Measurements from ENCODE around the gene EQTN.

The EQTN gene

GRCh38 chr9:27297050-27297449 lies at the start of gene EQTN:
Gene EQTN, minus strand, starts transcription at chr9:27297150. Its CDS starts 95 bp downstream, at chr9:27297055.
- DNase-seq = no peak

GRCh38 chr9:27344776-27345175 lies 47.8 kb upstream of the EQTN start:
- no peak for DNase-seq

GRCh38 chr9:27341545-27342294 lies 44.8 kb upstream of the EQTN start:
- no peak for DNase-seq

- DNase-seq = no peak
These were observed 44.1 kb upstream of the EQTN start for GRCh38 chr9:27340961-27341511.

- DNase-seq = no peak
These were observed 43.3 kb upstream of the EQTN start for GRCh38 chr9:27340285-27340674.

- DNase-seq = no peak
These were observed 42.8 kb upstream of the EQTN start for GRCh38 chr9:27339661-27340284.

DNA sequence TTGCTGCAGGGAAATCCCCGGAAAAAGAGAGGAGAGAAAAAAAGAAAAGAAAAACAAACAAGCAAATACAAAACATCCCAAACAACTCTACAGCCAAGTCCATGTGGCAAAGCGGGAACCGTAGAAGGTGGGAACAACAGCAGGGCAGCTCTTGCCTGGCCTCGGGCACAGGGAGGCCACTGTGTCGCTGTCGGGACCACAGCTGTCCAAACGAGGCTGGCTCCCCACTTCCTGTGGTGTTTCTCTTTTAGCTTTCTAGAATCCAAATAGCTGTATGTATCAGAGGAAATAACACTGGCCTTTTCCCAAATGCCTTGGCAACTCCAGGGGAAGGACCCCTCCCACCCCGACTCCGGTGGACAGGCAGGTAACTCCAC lies 41.6 kb upstream of the EQTN start:
- no peak for DNase-seq

DNA sequence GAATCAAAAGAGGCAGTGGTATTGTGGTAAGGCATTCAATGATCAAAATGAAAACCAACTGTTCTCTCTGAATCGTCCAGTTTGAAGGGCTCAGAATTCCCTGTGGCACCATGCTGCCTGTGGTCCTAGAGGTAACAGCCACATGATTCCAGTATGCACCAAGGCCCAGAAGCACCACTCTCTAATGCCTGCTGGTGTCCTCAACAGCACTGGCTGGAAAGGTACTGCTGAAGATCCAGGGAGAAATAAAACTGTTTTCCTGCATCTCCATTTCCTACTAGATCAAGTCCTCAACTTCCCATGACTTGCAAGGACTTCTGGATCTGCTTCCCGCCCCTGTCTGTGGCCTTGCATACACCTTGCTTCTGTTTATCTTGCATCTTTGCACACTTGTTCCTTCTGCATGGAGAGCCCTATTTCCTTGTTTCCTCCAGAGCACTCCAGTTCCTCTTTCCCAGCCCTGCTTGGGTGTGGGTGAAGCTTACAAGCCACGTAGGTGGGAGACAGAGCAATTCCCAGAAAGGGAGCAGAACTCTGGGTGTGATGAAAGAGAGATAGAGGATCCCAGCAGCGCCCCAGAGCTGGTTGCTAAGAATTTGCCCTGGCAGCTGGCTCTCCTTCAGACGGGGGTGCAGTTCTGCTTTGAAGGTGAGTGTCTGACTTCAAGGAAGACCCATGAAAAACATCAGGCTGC lies 41.0 kb upstream of the EQTN start:
- no peak for DNase-seq

DNA sequence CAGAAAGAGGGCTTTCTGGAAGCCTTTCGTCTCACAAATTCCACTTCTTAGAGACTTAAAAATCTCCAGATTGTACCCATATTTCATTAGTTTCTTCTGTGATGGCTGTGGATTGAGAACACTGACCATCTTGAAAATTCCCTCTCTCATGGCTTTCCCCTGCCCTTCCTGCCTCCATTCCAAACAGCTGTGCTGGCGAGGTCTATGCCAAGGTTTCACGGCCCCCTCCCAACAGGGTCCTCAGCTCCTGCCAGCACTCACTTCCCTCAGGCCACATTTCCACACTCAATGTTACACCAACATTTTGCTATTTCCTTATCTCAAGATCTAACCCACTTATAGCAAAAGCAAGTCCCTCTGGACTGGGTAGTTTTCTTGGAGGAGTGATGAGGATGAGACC lies 40.3 kb upstream of the EQTN start:
- DNase-seq = no peak

DNA sequence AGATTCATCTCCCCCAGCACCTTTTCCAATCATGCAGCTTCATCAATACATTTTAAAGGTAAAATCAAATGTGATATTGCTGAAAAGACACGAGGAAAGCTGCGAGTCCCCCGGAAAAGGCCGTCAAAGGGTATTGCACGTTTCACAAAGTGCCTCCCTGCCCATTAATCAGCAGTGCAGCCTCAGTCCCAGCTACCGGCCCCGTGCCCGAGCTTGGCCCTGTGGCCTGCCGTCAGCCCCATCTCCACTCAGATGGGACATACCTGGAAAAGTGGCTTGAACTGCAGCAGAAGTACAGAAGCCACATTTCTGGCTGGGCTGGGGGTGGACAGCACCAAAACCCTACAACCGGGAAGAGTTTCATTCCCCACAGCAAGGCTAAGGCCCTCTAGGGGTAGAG lies 39.9 kb upstream of the EQTN start:
- DNase-seq = no peak

- no peak for DNase-seq
These were observed 39.2 kb upstream of the EQTN start for GRCh38 chr9:27336126-27336525.

DNA sequence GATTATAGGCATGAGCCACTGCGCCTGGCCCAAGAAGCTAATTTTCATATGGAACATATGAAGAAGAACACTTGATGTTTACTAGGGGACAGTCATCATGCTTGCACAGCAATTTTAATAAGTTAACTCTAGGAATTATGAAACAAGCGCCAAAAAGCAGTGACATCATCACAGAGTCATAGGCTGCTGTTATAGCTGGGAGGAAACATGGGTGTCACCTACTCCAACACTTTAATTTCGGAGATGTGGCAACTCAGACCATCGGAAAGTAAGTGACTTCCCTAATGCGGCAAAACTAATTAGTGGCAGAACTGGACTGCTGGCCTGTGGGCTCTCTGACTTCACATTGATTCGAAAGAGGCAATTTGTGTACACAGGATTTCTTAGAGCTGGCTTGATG lies 38.1 kb upstream of the EQTN start:
- DNase-seq = no peak

- DNase-seq = peak; percentile 34
These were observed 36.5 kb upstream of the EQTN start for GRCh38 chr9:27333241-27334052.

DNA sequence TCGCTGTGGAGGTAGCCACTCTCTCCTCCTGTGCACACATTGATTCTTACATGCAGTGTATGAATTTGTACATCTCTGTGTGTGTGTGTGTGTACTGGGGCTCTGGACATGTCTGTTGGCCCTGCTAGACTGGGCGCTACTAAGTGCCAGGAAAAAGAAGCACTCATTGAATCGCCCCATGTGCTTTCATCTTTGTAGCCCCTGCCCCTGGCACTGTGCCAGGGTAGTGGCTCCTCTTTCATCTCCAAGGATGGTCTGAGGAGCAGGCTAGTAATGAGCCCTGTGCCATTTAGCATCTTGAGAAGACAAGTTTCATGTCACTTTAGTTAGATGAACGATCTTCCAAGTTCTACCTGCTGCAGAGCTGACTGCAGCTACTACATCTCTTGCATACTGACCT lies 34.4 kb upstream of the EQTN start:
- DNase-seq = no peak

- no peak for DNase-seq
These were observed 32.3 kb upstream of the EQTN start for GRCh38 chr9:27329291-27329690.

DNA sequence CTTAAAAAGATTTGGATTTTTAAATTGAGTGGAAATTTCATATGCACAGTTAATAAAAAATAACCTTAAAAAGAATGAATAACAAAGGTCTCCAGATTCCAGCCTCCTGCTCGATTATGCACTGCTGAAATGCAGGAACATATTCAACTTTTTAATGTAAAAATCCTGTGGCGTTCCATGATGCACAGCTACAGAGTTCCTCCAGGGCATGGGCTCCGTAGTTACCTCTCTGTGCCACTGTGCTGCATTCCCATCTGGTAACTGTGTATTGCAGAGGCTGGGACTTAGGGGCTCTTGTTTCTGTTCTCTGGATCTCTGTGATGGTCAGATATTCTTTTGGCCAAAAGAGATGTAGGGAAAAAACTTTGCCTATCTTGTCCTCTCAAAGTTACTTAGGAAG lies 31.5 kb upstream of the EQTN start:
- DNase-seq = no peak

DNA sequence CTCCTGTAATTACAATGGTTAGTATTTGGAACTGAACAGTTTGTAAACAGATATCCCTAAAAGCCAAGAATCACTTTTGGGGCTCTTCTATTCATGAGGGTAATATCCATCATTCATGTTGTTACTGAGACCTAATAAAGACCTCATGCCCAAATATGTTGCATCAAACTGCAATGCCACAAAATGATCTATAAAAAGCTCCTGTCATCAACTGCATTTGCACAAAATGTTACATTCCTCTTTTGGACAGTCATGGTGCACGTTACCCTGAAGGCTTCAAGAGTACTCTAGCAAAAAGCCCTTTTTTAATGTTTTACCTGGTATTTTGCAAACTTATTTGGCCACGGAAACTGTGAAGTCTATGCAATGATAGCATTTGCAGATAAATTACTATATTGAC lies 14.2 kb upstream of the EQTN start:
- no peak for DNase-seq

DNA sequence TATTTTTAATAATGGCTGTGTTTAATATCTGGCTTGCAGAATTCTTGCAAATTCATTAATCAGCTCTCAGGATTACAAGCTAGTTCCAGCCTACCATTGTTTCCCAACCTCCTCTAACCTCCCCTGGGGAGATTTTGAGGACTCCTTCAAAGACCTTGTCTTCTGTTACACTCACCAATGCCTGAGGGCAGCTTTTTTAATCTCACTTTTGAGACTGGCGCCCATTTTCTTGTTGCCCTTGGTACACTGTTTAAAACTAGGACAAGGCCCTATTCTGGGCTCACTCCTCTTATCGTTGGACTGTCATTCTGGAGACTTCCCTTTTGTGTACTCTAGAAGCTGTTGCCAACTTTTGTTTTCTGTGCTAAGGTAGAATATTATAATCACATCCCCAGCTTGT lies 13.6 kb upstream of the EQTN start:
- no peak for DNase-seq

- no peak for DNase-seq
These were observed 11.9 kb upstream of the EQTN start for GRCh38 chr9:27308691-27309390.

GRCh38 chr9:27304521-27304920 lies 7.6 kb upstream of the EQTN start:
- DNase-seq = no peak

DNA sequence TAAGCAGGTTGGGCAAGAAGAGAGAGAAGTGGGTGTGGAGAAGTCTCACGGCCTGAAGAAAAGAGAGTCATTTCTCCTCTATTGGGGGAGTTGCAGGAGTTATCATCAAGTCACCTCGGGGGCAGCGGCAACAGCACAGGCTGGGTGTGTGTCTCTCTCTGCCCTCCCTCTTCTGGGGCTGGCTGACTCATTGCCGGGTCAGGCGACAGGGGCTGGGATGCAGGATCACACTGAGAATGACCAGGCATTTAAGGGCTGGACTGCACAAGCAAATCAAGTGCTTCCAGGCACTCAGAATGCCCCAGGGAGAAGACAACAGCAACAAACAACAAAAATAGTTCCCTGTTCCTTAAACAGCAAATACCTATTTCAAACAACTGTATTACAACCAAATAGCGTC lies 6.3 kb upstream of the EQTN start:
- DNase-seq = no peak

- no peak for DNase-seq
These were observed 3.0 kb downstream of the EQTN start for GRCh38 chr9:27293996-27294395.
